ENCODE measurements around the gene SPATS2. TPM values are rescaled to one million over a fixed set of nuclear protein-coding genes. Genes with fewer than 3 reads are reported as not detected.

The SPATS2 gene
- total RNA-seq, 3 donors from 2014 or later (not counting 1 experiment from before 2014, with no cell fraction given), result 14.6 to 18.4 (median 15.4) TPM

- DNase-seq (no peak), ATAC-seq (no peak)
- H3K9me3 Mint-ChIP-seq, result no peaks in the 10 kb centered on the region
- Histone ChIP-seq H3K4me1 (ENCODE audit: control insufficient read depth, insufficient read depth, low read length) (peaks cover 11% of the 10 kb centered on the region), H3K36me3 (ENCODE audit: control insufficient read depth, insufficient read depth, low read length) (no peaks in the 10 kb centered on the region), H3K4me3 (ENCODE audit: low read length) (no peak overlapping the region), H3K27ac (ENCODE audit: low read length) (no peak overlapping the region), H3K9me3 (ENCODE audit: control insufficient read depth, insufficient read depth, low read length) (no peaks in the 10 kb centered on the region), H3K27me3 (ENCODE audit: control insufficient read depth, insufficient read depth, low read length) (peaks cover 16% of the 10 kb centered on the region)
- H3K36me3 Mint-ChIP-seq, result no peaks in the 10 kb centered on the region
- no peak overlapping the region for H3K4me3 Mint-ChIP-seq
- TF ChIP-seq, protein P1, sequence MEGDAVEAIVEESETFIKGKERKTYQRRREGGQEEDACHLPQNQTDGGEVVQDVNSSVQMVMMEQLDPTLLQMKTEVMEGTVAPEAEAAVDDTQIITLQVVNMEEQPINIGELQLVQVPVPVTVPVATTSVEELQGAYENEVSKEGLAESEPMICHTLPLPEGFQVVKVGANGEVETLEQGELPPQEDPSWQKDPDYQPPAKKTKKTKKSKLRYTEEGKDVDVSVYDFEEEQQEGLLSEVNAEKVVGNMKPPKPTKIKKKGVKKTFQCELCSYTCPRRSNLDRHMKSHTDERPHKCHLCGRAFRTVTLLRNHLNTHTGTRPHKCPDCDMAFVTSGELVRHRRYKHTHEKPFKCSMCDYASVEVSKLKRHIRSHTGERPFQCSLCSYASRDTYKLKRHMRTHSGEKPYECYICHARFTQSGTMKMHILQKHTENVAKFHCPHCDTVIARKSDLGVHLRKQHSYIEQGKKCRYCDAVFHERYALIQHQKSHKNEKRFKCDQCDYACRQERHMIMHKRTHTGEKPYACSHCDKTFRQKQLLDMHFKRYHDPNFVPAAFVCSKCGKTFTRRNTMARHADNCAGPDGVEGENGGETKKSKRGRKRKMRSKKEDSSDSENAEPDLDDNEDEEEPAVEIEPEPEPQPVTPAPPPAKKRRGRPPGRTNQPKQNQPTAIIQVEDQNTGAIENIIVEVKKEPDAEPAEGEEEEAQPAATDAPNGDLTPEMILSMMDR (IDR thresholded peaks at IDR 0.05), result no peak
- H3K27me3 Mint-ChIP-seq (ENCODE audit: low read depth in 2 of 2), result peaks cover 24 to 26% of the 10 kb centered on the region in 2 donors
- no peak overlapping the region for H3K27ac Mint-ChIP-seq
- 96% methylated on average over 7 of the region's 7 CpGs for WGBS (ENCODE audit: insufficient coverage)
- intact Hi-C loops (cut with micrococcal nuclease), result no loop called here
- peaks cover 0 to 16% of the 10 kb centered on the region in 2 donors for H3K4me1 Mint-ChIP-seq
Measured at GRCh38 chr12:49330032-49330619, 37.1 kb upstream of the SPATS2 start.

DNA sequence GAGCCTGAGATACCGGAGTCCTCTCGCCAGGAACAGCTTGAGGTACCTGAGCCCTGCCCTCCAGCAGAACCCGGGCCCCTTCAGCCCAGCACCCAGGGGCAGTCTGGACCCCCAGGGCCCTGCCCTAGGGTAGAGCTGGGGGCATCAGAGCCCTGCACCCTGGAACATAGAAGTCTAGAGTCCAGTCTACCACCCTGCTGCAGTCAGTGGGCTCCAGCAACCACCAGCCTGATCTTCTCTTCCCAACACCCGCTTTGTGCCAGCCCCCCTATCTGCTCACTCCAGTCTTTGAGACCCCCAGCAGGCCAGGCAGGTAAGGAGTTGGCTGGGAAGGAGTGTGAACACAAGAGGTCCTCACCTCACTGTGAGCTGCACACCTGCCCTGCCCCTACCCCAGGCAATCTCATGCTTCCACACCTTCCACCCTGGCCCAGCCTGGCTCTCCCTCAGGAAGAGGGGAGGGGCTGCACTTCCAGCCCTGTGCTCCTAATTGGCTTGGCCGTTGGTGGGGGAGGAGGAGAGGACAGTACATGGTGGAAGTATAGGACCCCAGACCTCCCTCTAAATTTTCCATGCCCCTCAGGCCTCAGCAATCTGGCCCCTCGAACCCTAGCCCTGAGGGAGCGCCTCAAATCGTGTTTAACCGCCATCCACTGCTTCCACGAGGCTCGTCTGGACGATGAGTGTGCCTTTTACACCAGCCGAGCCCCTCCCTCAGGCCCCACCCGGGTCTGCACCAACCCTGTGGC is 36.5 kb upstream of the SPATS2 start:
- Mint-ChIP-seq H3K27ac (no peak overlapping the region), H3K4me1 (peaks cover 0 to 16% of the 10 kb centered on the region in 2 donors), H3K9me3 (no peaks in the 10 kb centered on the region), H3K27me3 (ENCODE audit: low read depth in 2 of 2) (peaks cover 31 to 33% of the 10 kb centered on the region in 2 donors), H3K4me3 (no peak overlapping the region), H3K36me3 (no peaks in the 10 kb centered on the region)
- Histone ChIP-seq H3K27me3 (ENCODE audit: control insufficient read depth, insufficient read depth, low read length) (peaks cover 23% of the 10 kb centered on the region), H3K9me3 (ENCODE audit: control insufficient read depth, insufficient read depth, low read length) (no peaks in the 10 kb centered on the region), H3K4me1 (ENCODE audit: control insufficient read depth, insufficient read depth, low read length) (peaks cover 11% of the 10 kb centered on the region), H3K36me3 (ENCODE audit: control insufficient read depth, insufficient read depth, low read length) (no peaks in the 10 kb centered on the region), H3K27ac (ENCODE audit: low read length) (no peak overlapping the region), H3K4me3 (ENCODE audit: low read length) (no peak overlapping the region)
- intact Hi-C loops (cut with micrococcal nuclease), result no loop called here
- 92% methylated on average over 13 of the region's 14 CpGs for WGBS (ENCODE audit: insufficient coverage)
- TF ChIP-seq, protein P1 (IDR thresholded peaks at IDR 0.05), result no peak
- ATAC-seq, result no peak
- DNase-seq, result no peak

GRCh38 chr12:49331380-49332222 is 35.7 kb upstream of the SPATS2 start:
- no peaks in the 10 kb centered on the region for H3K9me3 Mint-ChIP-seq
- no peak overlapping the region for H3K4me3 ChIP-seq (ENCODE audit: low read length)
- H3K36me3 ChIP-seq (ENCODE audit: control insufficient read depth, insufficient read depth, low read length), result no peaks in the 10 kb centered on the region
- ATAC-seq (peak in 2 of 3 donors; percentile 63 to 65), DNase-seq (peak in 1 of 2 donors; percentile 54)
- no peak overlapping the region for H3K4me3 Mint-ChIP-seq
- H3K4me1 ChIP-seq (ENCODE audit: control insufficient read depth, insufficient read depth, low read length), result peaks cover 13% of the 10 kb centered on the region
- no peak overlapping the region for H3K27ac ChIP-seq (ENCODE audit: low read length)
- intact Hi-C loops (cut with micrococcal nuclease), result no loop called here
- H3K9me3 ChIP-seq (ENCODE audit: control insufficient read depth, insufficient read depth, low read length), result no peaks in the 10 kb centered on the region
- H3K36me3 Mint-ChIP-seq, result no peaks in the 10 kb centered on the region
- no peak overlapping the region for H3K27ac Mint-ChIP-seq
- 76% methylated on average over 11 of the region's 11 CpGs for WGBS (ENCODE audit: insufficient coverage)
- H3K4me1 Mint-ChIP-seq, result peaks cover 1 to 17% of the 10 kb centered on the region in 2 donors
- H3K27me3 Mint-ChIP-seq (ENCODE audit: low read depth in 2 of 2), result peaks cover 33 to 35% of the 10 kb centered on the region in 2 donors
- H3K27me3 ChIP-seq (ENCODE audit: control insufficient read depth, insufficient read depth, low read length), result peaks cover 27% of the 10 kb centered on the region
- TF ChIP-seq, protein P1 (IDR thresholded peaks at IDR 0.05), result no peak

Measured in natural killer cell (primary cell).